COLO668 (cell line): ENCODE data around the gene GALNT8.
A peak's percentile ranks its signal among the peaks of the same experiment; 100 is the strongest.
"Not testable (repeated sequence)": the region's sequence is repeated elsewhere in the genome, so short reads cannot be mapped to it uniquely, and the experiment has no call there.

ENCODE experiments used
- DNase-seq: peaks from one replicate; lab custom pipeline; 2025; ENCODE audit not compliant: unreplicated experiment; lab: John Stamatoyannopoulos, UW

GALNT8 gene

DNA sequence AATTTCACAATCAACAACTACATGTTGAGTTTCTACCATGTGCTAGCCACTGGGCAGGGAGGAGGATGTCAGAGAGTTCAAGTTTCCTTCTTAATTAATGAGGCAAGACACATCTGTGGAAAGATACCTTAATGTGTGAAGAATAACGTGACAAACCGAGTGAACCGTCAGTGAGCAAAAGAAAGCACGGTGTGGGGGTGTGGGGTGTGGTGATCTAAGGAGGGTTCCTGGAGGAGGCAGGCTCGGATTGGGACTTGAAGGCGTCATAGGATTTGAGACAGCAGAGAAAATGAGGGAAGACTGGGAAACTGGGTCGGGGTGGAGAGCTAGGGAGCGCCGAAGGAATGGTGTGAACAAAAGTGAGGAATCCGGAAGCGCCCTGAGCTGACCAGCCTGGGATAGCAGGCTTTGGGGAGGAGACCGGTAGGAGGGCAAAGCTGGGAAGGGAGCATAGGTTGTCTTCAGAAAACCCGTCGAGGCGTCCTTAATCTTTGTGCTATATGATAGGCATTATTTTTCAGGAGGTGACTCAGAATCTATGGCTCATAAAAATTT, 22.3 kb downstream of the GALNT8 start:
- no peak for DNase-seq

DNA sequence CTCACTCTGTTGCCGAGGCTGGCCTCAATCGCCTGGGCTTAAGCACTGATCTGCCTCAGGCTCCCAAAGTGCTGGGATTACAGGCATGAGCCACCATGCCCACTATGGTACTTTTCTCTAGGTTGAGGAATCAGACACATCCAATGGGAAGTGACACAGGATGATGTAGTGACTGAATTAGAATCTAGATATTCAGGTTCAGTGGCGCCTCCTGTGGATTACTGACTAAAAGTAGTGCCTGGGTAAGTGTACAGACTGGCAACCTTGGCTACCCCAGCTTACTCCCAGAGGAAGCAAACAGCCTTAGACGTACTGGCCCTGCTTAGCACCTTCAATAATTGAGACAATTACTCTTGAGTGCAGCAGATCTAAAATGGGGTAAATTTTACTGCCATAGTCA, 22.8 kb downstream of the GALNT8 start:
- DNase-seq, result no peak

DNA sequence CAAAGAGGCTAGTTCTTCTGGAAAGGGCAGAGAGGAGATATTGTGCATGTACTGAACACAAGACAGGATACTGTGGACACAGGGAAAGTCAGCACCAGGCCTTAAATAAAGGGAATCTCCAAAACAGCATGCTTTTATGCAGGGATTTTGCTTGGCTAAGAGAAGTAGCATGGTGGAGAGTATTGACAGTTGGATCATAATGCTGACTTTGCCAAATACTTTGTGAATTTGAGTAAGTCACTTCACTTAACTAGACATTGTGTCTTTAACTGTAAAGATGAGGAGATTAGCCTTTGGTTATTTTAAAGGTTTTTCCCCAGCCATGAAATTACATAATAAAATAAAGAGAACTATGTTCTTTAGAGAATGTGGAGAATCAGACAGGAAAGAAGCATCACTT, 24.5 kb downstream of the GALNT8 start:
- no peak for DNase-seq

DNA sequence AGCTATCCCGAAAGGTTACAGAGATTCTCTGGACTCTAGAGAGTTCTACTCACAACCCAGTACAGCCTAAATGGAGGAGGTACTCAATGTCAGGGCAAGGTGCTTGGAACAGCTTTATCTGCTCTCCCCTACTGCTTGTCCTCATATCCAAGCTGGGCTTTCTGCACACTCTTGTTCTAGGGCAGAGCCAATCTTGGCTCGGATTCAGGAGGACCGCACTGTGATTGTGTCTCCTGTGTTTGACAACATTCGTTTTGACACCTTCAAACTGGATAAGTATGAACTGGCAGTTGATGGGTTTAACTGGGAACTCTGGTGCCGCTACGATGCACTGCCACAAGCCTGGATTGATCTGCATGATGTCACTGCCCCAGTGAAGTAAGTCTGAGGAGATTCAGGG, 25.0 kb downstream of the GALNT8 start:
- DNase-seq, result no peak

DNA sequence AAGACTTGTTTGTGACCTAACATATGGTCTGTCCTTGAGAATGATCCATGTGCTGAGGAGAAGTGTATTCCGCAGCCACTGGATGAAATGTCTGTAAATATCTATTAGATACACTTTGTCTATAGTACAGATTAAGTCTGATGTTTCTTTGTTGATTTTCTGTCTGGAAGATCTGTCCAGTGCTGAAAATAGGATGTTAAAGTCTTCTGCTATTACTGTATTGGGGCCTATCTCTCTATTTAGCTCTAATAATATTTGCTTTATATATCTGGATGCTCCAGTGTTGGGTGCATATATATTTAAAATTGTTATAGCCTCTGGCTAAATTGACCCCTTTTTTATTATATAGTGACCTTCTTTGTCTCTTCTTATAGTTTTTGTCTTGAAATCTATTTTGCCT, 31.5 kb downstream of the GALNT8 start:
- not testable (repeated sequence) for DNase-seq

DNA sequence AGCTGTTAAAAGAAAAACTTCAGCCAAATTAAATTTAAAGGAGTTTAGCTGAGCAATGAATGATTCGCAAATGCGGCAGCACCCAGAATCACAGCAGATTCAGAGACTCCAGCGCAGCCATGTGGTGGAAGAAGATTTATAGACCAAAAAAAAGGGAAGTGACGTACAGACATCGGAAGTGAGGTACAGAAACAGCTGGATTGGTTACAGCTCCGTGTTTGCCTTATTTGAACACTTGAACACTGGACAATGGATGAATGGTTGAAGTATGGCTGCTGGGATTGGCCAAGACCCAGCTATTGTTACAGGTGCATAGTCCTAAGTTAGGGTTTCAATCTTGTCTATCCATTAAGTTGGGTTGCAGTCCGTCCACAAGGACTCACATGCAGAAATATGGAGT, 42.6 kb downstream of the GALNT8 start:
- DNase-seq, result no peak

DNA sequence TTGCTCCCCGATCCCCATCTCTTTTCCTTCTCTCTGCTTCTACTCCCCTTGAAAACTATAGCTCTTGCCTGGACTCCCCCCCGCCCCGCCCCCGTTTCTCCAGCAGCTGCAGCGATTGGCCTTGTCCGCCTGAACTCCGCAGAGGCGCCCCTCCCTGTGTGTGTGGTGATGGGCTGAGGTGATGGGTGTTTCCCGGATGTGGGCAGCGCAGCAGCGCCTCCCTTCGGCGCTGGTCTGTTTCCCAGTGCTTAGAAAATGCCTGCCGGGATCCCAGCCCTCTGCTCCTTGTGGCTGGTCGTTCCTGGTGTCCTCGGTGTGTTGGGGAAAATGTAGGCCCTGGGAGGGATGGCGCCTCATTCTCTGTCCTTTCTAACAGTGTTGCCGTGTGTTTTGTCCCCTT, 43.3 kb downstream of the GALNT8 start:
- DNase-seq, result peak; percentile 3

DNA sequence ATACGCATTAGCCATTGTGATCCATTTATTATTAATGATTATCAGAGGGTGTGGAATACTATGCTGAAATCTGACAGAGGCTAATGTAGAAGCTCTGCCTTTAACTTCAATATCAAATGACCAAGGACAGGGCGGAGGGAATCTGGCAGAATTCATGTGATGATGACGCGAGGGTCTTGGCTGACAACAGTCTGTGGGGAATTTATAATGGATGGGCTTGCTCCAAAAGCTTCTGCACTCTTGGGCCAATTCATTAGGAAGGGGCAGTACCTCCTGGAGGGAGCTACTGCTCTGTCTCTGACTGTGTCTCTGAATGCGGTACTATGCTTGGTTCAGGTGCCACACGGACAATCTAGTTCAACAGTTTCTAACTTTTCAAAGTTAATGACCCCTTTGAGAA, 46.2 kb downstream of the GALNT8 start:
- no peak for DNase-seq

DNA sequence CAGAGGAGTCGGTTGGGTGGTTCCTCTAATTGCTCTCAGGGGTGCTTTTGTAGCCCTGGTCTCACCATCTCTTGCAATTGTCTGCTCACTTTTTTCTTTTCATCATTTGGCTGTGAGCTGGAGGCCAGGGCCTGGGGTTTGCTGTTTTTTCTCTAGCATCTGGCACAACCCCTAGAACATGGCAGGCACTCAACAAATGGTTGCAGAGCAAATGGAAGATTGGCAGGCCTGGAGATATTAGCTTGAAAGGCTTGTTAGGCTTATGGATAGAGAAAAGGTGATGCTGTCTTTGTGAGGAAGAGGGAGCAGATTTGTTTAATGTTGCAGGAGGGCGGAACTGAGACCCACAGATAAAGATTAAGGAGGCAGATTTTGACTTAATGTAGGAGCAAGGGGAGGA, 47.0 kb downstream of the GALNT8 start:
- DNase-seq, result no peak

DNA sequence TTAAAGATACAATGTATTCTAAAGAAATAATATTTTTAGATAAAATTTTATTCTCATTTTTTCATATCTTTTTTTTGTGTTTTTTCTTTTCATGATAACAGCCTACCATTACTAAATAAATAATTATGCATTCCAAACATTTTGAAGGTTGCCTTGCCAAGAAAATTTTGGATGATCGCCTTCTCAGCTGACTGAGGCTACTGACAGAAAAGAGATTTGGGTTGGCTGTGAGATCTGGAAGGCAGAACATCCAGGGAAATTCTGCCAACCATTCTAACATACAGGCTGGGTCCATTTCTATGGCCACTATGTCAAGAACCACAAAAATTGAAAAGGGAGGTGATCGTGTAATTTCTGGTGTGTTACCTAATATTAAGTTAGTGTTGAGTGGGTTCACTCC, 48.1 kb downstream of the GALNT8 start:
- no peak for DNase-seq

DNA sequence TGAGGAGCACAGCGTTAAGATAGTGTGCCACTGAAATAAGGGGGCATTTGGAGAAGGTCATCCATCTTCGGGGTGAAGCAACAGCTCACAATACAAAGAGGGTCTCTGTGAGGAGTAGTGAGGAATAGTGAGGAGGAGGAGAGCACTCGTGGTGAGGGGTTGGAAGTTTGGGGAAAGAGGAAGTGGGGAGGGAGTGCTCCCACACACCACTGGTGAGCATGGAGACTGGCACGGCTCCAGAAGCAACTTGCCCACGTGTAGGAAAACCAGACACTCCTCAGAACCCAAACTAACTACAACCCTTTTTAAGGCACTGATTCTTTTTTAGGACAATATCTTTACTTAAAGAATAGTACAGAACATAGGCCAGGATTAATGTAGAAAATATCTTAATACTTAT, 48.9 kb downstream of the GALNT8 start:
- DNase-seq, result no peak

DNA sequence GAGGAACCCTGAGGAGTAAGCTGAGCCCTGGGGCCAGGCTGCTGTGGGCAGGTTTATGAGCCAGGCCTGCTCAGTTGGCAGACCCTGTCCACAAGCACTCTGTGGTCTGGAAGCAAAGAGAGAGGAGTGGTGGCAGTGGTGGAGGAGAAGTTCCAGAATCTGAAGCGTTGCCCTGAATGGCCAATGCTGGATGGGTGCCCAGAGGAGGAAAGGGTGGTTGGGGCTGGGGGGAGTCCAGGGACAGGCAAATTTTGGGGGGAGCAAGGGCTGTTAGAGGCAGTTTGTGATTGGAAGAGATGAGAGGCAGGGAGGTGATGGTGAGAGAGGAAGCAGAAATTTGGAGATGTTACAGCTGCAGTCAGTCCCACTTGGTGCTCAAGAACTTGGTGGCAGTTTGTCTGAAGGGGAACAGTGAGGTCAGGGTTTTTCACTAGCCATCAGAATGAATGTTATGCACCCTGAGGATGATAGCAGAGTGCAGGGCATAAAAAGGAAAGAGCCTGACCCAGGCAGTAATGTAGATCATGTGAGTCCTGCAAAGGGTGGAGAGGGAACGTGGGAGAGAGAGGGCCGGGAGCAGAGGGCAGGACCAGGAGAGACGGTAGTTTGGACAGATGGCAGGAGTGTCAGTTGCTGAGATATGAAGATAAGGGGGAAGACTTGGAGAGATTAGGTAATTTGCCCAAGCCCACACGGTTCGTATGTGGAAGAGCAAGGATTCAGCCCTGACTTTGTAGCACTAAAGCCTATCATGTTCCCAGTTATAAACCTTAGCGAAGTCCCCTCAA, 51.2 kb downstream of the GALNT8 start:
- DNase-seq, result no peak

DNA sequence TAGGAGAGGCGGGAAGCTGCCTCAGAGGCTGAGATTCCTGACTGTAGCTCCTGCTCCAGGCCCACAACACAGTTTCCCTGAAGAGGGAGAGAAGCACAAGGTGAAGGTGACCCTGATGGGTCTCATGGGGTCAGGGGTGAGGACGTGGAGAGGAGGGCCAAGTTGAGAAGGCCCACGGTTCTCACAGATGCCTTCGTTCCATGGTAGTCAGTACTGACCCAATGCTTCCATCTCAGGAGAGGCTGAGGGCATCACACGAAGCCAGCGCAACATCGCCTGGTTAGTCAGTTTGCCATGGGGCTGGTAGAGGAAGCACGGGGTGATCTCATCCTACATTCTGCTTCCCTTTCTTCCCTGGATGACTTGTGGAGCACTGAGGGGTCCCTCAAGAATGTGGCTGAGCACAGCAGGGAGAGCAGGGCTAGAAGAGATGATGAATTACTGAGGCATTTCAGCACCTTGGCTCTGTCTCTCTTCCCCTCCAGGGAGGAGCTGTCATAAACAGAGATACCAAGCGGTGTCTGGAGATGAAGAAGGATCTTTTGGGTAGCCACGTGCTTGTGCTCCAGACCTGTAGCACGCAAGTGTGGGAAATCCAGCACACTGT, 51.9 kb downstream of the GALNT8 start:
- DNase-seq, result no peak

DNA sequence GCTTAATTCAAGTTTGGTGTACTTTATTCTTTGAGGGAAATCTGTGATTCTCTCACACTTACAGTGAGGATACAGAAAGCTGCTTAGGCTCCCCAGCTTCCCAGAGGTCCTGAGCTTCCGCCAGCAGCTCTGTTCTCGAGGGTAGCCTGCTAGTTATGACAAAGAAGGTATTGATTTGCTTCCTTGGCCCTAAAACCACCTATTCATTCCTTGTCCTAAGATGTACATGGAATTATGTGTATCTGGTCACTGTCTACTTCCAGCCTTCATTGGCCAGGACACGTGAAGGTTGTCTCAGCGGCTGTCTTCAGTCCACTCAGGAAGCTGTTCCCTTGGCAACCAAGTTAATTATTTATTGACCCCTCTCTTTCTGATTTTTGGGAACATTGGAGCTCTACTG, 55.7 kb downstream of the GALNT8 start:
- DNase-seq, result no peak

DNA sequence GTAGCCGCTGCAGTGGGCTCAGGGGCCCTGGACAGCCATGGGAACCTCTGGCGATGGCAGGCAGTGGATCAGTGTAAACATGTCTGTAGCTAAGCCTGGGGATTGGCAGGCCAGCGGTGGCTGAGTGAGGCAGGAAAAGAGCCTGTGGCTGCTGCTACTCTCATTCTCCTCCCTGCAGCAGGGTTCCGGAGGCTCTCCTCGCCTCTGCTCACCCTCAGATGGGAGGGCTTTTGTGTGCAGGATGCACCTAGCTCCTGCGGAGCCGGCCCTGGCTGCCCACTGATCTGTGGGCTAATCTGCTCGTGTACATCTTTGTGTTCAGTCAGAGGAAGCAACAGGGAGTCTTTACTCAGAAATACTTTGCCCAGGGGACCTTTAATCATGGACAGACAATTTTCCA, 59.5 kb downstream of the GALNT8 start:
- DNase-seq, result no peak

DNA sequence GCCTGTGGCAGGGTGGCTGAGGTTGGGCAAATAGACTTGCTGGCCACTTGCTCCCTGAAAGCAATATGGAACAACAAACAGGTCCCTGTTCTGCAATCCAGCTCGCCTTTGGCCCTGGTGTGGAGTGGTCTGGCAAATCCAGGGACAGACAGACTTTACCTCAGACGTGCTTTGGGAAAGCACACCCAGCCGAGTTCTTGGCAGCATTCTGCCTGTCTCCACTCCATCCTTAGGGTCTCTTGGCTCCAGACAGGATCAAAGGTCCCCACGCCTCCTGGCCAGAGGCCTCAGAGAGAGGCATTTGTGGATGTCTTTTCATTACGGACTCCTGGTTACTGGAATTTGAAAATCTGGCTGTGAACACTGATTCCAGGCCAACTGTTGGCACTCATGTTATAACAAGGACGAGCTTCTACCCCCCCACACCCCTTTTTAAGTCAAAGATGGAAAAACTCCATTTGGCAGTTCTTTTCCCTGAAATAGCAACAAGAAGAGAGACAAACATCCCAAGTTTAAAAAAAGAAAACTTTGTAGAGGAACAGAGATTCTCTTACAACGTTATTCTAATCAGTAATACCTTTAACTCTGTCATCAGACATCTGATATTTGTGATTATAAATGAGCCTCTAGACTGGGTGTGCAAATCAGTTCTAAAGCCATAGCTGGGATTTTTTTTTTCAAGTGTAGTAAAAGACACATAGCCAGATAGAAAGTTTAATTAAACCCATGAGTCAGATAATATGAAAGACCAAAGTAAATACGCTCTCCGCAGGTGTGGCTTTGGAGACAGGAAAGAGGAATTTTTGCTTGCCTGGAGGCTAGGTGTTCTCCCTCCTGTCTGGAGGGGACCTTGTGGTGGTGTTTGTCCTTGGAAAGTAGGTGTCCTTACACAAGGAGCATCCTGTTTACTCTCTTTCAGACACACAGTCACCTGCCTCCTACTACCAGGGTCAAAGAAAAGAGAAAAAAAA, 60.7 kb downstream of the GALNT8 start:
- no peak for DNase-seq

DNA sequence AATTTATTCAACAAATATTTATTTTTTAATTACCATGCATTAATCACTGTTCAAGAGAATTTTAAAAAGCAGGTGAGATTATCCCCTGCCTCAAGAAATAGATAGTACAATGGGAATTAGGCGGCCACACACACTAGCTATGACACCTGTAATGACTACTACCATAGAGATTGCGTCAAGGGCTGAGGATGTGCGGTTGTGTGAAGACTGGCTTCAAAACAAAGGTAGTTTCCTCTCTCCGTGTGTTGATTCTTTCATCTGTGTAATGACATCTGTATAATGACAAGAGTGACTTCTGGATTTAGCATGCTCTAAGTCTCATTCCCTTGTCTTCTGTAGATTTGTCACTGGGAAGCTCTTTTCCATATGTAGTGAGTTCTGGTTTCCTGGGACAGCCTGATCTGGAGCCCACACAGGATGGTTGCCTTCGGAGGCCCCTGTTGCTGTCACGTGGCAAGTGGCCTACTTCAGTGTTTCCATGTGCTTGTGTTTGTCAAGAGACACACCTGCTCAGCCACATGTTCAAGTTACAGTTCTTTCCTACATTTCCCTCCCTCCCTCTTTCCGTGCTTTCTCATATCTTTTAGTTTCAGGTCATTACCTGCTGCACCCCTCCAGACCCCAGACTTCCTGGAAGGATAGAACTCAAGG, 64.3 kb downstream of the GALNT8 start:
- no peak for DNase-seq

DNA sequence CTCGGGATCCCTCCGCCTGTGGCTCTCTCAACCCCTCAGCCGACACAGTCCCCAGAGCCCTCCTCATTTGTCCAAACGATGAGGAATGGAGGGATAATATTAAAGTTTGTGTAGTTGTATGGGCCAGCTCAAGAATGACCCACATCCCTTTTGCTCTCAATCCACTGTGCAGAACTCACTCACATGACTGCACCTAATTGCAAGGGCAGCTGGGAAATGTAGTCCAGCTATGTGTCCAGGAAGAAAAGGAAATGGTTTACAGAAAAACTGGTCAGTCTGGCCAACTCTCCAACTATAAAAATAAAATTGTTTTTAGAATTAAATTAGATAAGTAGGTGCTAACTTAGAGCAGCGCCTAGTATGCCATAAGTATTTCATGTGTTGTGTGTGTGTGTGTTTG, 66.6 kb downstream of the GALNT8 start:
- DNase-seq, result no peak

DNA sequence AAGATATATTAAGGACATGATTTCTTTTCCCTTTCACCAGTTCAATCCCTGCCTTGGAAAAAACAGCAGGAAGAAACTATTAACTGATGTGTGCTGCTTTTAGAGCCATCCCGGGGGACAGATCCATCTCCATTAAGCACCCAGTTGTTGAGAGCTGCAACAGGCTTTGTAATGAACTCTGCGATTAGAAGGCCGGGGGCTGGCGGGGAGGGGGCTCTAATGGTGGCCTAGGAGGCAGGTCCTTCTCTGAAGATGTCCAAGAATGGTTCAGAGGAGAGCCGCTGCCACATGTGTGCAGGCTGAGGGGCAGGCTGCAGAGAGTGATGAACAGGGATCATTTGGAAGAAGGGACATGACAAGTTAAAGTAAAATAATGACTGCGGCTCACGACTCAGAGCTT, 67.8 kb downstream of the GALNT8 start:
- DNase-seq, result no peak

DNA sequence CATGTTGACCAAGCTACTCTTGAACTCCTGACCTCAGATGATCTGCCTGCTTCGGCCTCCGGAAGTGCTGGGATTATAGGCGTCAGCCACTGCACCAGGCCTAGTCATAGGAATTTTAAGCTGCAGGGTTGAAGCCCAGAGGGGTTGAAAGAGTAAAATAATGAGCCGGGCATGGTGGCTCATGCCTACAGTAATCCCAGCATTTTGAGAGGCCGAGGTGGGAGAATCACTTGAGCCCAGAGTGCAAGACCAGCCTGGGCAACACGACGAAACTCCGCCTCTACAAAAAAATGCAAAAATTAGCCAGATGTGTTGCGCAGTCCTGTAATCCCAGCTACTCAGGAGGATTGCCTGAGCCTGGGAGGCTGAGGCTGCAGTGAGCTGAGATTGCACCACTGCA, 69.6 kb downstream of the GALNT8 start:
- DNase-seq, result no peak

DNA sequence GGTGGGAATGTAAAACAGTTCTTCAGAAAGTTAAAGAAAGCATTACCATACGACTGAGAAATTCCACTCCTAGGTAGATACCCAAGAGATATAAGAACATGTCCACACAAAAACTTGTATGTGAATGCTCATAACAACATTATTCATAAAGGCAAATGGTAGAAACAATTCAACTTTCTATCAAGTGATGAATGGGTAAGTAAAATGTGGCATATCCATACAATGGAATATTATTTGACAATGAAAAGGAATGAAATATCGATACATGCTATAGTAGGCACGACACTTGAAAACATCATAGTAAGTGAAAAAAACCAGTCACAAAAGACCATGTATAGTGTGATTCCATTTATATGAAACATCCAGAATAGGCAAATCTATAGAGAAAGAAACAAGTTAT, 71.3 kb downstream of the GALNT8 start:
- no peak for DNase-seq
